ENCODE measurements around the gene CCDC57.

- no peak for TF ChIP-seq CTCF (IDR thresholded peaks at IDR 0.05; ENCODE audit: borderline replicate concordance, extremely low read depth, low read length, poor library complexity, severe bottlenecking)
- TF ChIP-seq EZH2 (IDR thresholded peaks at IDR 0.05; ENCODE audit: borderline replicate concordance, low read depth, low read length, severe bottlenecking): no peak
These were observed 52.6 kb downstream of the CCDC57 start for GRCh38 chr17:82160075-82160474.
